ENCODE data around the gene RGS17. TPM values are rescaled to one million over a fixed set of nuclear protein-coding genes. Genes with fewer than 3 reads are reported as not detected.
A peak's percentile ranks its signal among the peaks of the same experiment; 100 is the strongest.
"Not testable (repeated sequence)": the region's sequence is repeated elsewhere in the genome, so short reads cannot be mapped to it uniquely, and the experiment has no call there.

RGS17 gene
- total RNA-seq, 1 donor from 2014 or later, result not detected

GRCh38 chr6:152986978-152987377, 144.1 kb downstream of the RGS17 start:
- Histone ChIP-seq H3K36me3 (peaks cover 5 to 18% of the 10 kb centered on the region in 2 donors), H3K4me3 (no peak overlapping the region), H3K9me3 (no peaks in the 10 kb centered on the region), H3K27ac (peak overlapping the region in 1 of 2 donors; percentile 2), H3K27me3 (no peaks in the 10 kb centered on the region), H3K4me1 (peaks cover 12 to 13% of the 10 kb centered on the region in 2 donors)
- intact Hi-C loops (cut with DNase I), result loop anchor here (10.0 kb wide), 1 partner anchor 602 kb away; no protein-coding TSS in a partner anchor
- no peak for DNase-seq (ENCODE audit: low spot score in 2 of 2)
- TF ChIP-seq CTCF (IDR thresholded peaks at IDR 0.05), result no peak

- not testable (repeated sequence) for DNase-seq (ENCODE audit: low spot score in 2 of 2); H3K9me3 ChIP-seq; H3K27me3 ChIP-seq; H3K36me3 ChIP-seq
- Histone ChIP-seq H3K27ac (peak overlapping the region in 1 of 2 donors; percentile 90), H3K4me3 (peak overlapping the region in 1 of 2 donors; percentile 93), H3K4me1 (peaks cover 12 to 13% of the 10 kb centered on the region in 2 donors)
- intact Hi-C loops (cut with DNase I), result loop anchor here (10.0 kb wide), 1 partner anchor 600 kb away; no protein-coding TSS in a partner anchor
Measured at GRCh38 chr6:152985300-152985699, 145.8 kb downstream of the RGS17 start.

GRCh38 chr6:152984513-152984872, 146.6 kb downstream of the RGS17 start:
- Histone ChIP-seq H3K36me3 (no peaks in the 10 kb centered on the region), H3K4me1 (peaks cover 12 to 13% of the 10 kb centered on the region in 2 donors), H3K9me3 (no peaks in the 10 kb centered on the region), H3K27me3 (no peaks in the 10 kb centered on the region), H3K4me3 (peak overlapping the region; percentile 63 to 93), H3K27ac (peak overlapping the region; percentile 85 to 90)
- no peak for DNase-seq (ENCODE audit: low spot score in 2 of 2)
- intact Hi-C loops (cut with DNase I), result loop anchor here (5.0 to 10.0 kb wide), 2 partner anchors 38 to 600 kb away; no protein-coding TSS in a partner anchor
- no peak for TF ChIP-seq CTCF (IDR thresholded peaks at IDR 0.05)

GRCh38 chr6:152983637-152984512, 147.2 kb downstream of the RGS17 start:
- H3K9me3 ChIP-seq, result no peaks in the 10 kb centered on the region
- TF ChIP-seq CTCF (IDR thresholded peaks at IDR 0.05), result no peak
- intact Hi-C loops (cut with DNase I), result loop anchor here (2.0 to 10.0 kb wide), 3 partner anchors 19 to 599 kb away; partner anchors contain the start of gene MTRF1L
- H3K27me3 ChIP-seq, result no peaks in the 10 kb centered on the region
- H3K36me3 ChIP-seq, result no peaks in the 10 kb centered on the region
- peak; percentile 66 to 96 for DNase-seq (ENCODE audit: low spot score in 2 of 2)
- H3K4me3 ChIP-seq, result peak overlapping the region; percentile 63 to 93
- peaks cover 12 to 13% of the 10 kb centered on the region in 2 donors for H3K4me1 ChIP-seq
- H3K27ac ChIP-seq, result peak overlapping the region; percentile 85 to 90

GRCh38 chr6:152982904-152983636, 148.0 kb downstream of the RGS17 start, which contains the start of gene FBXO5:
TSS of gene FBXO5 (minus strand) at chr6:152983041. CDS start at chr6:152982959, 82 bp downstream.
- no peaks in the 10 kb centered on the region for H3K27me3 ChIP-seq
- no peaks in the 10 kb centered on the region for H3K9me3 ChIP-seq
- H3K4me1 ChIP-seq, result peaks cover 12 to 13% of the 10 kb centered on the region in 2 donors
- no peak for TF ChIP-seq CTCF (IDR thresholded peaks at IDR 0.05)
- peak within 1 kb of the TSS; percentile 85 to 90 for H3K27ac ChIP-seq
- H3K4me3 ChIP-seq, result peak within 1 kb of the TSS; percentile 63 to 93
- H3K36me3 ChIP-seq, result no peaks in the 10 kb centered on the region
- DNase-seq (ENCODE audit: low spot score in 2 of 2), result peak; percentile 92 to 99
- intact Hi-C loops (cut with DNase I), result loop anchor here (2.0 to 10.0 kb wide), 3 partner anchors 20 to 598 kb away; partner anchors contain the start of gene MTRF1L
